Measurements from ENCODE around the gene GAL3ST3. TPM values are rescaled to one million over a fixed set of nuclear protein-coding genes. Genes with fewer than 3 reads are reported as not detected.
"Not testable (repeated sequence)": the region's sequence is repeated elsewhere in the genome, so short reads cannot be mapped to it uniquely, and the experiment has no call there.

Gene GAL3ST3
- total and polyA plus RNA-seq, 2 experiments from 2014 or later, result 15.6 to 63.4 TPM

DNA sequence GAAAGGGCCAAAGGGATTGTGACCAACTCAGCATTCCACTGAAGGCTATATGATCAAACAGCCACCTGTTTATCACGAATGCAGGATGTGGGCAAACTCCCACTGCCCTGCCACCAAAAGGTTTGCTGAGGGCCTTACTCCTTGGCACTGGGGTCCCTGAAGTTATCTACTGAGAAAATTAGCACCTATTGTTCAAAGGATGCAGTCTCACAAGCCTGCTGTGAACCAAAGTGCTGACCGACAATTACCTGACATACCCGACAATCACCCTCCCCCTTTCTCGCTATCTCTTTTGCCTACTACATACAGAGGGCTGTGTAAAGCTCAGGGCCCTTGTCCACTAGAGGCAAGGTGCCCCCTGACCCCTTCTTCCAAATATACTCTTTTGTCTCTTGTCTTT lies 38.9 kb downstream of the GAL3ST3 start:
- not testable (repeated sequence) for DNase-seq (ENCODE audit: low spot score); H3K4me1 ChIP-seq (ENCODE audit: insufficient read depth); H3K36me3 Mint-ChIP-seq (ENCODE audit: low read depth); H3K9me2 ChIP-seq (ENCODE audit: insufficient read depth); H3K4me2 ChIP-seq; H3K27ac Mint-ChIP-seq; H3F3A ChIP-seq (replicated peaks; ENCODE audit: low read depth); H4K20me1 ChIP-seq (replicated peaks; ENCODE audit: insufficient read depth); H2AFZ ChIP-seq; ATAC-seq; H3K9me3 Mint-ChIP-seq; H3K4me3 ChIP-seq; H3K36me3 ChIP-seq (ENCODE audit: insufficient read depth); H3K27ac ChIP-seq (ENCODE audit: low read depth); H3K79me2 ChIP-seq (replicated peaks; ENCODE audit: insufficient read depth); H3K4me3 Mint-ChIP-seq
- peaks cover 23% of the 10 kb centered on the region for H3K27me3 ChIP-seq (ENCODE audit: insufficient read depth)
- Mint-ChIP-seq H3K27me3 (ENCODE audit: insufficient read depth, low read depth, poor library complexity) (peaks cover 16% of the 10 kb centered on the region), H3K4me1 (peaks cover 15% of the 10 kb centered on the region; the same call in 2 of the 3 replicates)

DNA sequence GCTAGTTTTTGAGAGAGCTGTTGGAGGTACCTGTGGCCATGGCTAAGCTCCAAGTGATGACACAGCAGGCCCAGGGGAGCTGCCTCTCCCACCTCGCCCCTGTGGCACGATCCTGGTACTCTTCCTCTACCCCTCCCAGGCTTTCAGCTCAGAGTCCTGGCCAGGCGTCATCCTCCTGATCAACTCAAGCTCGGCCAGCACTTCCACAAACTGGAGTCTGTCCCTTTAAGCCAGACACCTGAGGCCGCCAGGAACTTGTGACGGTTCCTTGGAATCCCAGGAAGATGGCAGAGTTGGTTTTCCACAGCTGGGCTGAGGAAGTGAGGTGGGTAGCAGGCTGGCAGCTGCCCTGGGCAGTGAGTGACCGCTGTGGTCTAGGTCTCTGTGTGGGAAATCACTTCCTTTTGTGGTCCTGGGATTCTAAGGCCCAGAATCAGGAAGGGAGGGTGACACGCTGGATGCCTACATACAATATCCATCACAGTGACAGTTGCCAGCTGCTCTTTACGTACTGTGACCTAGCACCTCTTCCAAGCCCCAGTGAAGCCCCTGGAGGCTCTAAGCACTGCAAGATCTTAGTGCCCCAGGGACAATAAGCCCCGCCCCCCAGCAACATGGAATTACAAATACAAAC lies 40.4 kb downstream of the GAL3ST3 start:
- H3K9me3 Mint-ChIP-seq, result no peaks in the 10 kb centered on the region
- DNase-seq (ENCODE audit: low spot score) (no peak), ATAC-seq (no peak)
- Histone ChIP-seq H3K4me1 (ENCODE audit: insufficient read depth) (0 out of 2 replicates have a peak, but pooled peaks cover 8% of the 10 kb centered on the region), H3F3A (replicated peaks; ENCODE audit: low read depth) (0 out of 2 replicates have a peak, but pooled peaks cover 15% of the 10 kb centered on the region), H3K27ac (ENCODE audit: low read depth) (no peak overlapping the region), H3K4me3 (no peak overlapping the region), H4K20me1 (replicated peaks; ENCODE audit: insufficient read depth) (peaks cover 7% of the 10 kb centered on the region; the same call in 1 of the 2 replicates), H3K9me2 (ENCODE audit: insufficient read depth) (no peaks in the 10 kb centered on the region), H2AFZ (no peak overlapping the region; the same call in 1 of the 2 replicates), H3K36me3 (ENCODE audit: insufficient read depth) (peaks cover 7% of the 10 kb centered on the region; the same call in 1 of the 2 replicates), H3K27me3 (ENCODE audit: insufficient read depth) (peaks cover 23% of the 10 kb centered on the region), H3K4me2 (no peak overlapping the region), H3K79me2 (replicated peaks; ENCODE audit: insufficient read depth) (peaks cover 9% of the 10 kb centered on the region)
- H3K27ac Mint-ChIP-seq, result no peak overlapping the region
- TF ChIP-seq POLR2AphosphoS5 (IDR thresholded peaks at IDR 0.05; ENCODE audit: low read depth), result no peak
- TF ChIP-seq STAT1 (IDR thresholded peaks at IDR 0.05; ENCODE audit: unreplicated experiment), result no peak
- no peak for TF ChIP-seq JUNB (IDR thresholded peaks at IDR 0.05; ENCODE audit: unreplicated experiment)
- TF ChIP-seq, protein P1, sequence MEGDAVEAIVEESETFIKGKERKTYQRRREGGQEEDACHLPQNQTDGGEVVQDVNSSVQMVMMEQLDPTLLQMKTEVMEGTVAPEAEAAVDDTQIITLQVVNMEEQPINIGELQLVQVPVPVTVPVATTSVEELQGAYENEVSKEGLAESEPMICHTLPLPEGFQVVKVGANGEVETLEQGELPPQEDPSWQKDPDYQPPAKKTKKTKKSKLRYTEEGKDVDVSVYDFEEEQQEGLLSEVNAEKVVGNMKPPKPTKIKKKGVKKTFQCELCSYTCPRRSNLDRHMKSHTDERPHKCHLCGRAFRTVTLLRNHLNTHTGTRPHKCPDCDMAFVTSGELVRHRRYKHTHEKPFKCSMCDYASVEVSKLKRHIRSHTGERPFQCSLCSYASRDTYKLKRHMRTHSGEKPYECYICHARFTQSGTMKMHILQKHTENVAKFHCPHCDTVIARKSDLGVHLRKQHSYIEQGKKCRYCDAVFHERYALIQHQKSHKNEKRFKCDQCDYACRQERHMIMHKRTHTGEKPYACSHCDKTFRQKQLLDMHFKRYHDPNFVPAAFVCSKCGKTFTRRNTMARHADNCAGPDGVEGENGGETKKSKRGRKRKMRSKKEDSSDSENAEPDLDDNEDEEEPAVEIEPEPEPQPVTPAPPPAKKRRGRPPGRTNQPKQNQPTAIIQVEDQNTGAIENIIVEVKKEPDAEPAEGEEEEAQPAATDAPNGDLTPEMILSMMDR (conservative IDR thresholded peaks at IDR 0.05; ENCODE audit: low read depth in 2 of 2), result no peak
- no peak overlapping the region for H3K4me3 Mint-ChIP-seq
- peaks cover 16% of the 10 kb centered on the region for H3K27me3 Mint-ChIP-seq (ENCODE audit: insufficient read depth, low read depth, poor library complexity)
- H3K4me1 Mint-ChIP-seq, result peaks cover 15% of the 10 kb centered on the region
- peaks cover 22% of the 10 kb centered on the region for H3K36me3 Mint-ChIP-seq (ENCODE audit: low read depth)

DNA sequence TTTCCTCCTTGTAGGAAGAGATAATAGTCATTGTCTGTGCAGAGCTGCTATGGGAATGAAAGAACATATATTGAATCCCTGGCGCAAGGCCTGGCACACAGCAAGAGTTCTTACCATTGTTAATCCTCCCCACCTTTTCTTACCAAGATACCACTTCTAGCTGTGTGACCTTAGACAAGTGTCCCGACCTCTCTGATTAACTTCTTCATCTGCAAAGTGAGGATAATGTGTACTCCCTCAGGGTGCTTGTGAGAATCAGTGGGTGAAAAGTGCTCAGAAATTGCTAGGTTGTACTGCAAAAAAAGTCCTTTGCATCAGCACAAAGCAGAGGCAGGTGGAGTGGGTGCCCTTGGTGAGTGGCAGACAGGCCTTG lies 40.9 kb downstream of the GAL3ST3 start:
- ATAC-seq (no peak), DNase-seq (ENCODE audit: low spot score) (no peak)
- no peak overlapping the region for H3K27ac Mint-ChIP-seq
- Histone ChIP-seq H2AFZ (no peak overlapping the region), H4K20me1 (replicated peaks; ENCODE audit: insufficient read depth) (peaks cover 7% of the 10 kb centered on the region; the same call in 1 of the 2 replicates), H3K4me2 (no peak overlapping the region), H3K4me1 (ENCODE audit: insufficient read depth) (peaks cover 12% of the 10 kb centered on the region; the same call in 1 of the 2 replicates), H3K27me3 (ENCODE audit: insufficient read depth) (peaks cover 22% of the 10 kb centered on the region), H3K79me2 (replicated peaks; ENCODE audit: insufficient read depth) (peaks cover 14% of the 10 kb centered on the region), H3K27ac (ENCODE audit: low read depth) (no peak overlapping the region), H3K9me2 (ENCODE audit: insufficient read depth) (no peaks in the 10 kb centered on the region), H3K36me3 (ENCODE audit: insufficient read depth) (peaks cover 7% of the 10 kb centered on the region; the same call in 1 of the 2 replicates), H3K4me3 (no peak overlapping the region), H3F3A (replicated peaks; ENCODE audit: low read depth) (0 out of 2 replicates have a peak, but pooled peaks cover 15% of the 10 kb centered on the region)
- H3K4me1 Mint-ChIP-seq, result peaks cover 20% of the 10 kb centered on the region
- no peak overlapping the region for H3K4me3 Mint-ChIP-seq
- peaks cover 17% of the 10 kb centered on the region for H3K27me3 Mint-ChIP-seq (ENCODE audit: insufficient read depth, low read depth, poor library complexity)
- H3K36me3 Mint-ChIP-seq (ENCODE audit: low read depth), result peaks cover 27% of the 10 kb centered on the region
- no peaks in the 10 kb centered on the region for H3K9me3 Mint-ChIP-seq
- no peak for TF ChIP-seq CREB1 (CRISPR knock-in tag; IDR thresholded peaks at IDR 0.05; ENCODE audit: low read depth)
- no peak for TF ChIP-seq ZNF331 (CRISPR knock-in tag; IDR thresholded peaks at IDR 0.05; ENCODE audit: low read depth)
- TF ChIP-seq STAT1 (IDR thresholded peaks at IDR 0.05; ENCODE audit: unreplicated experiment), result no peak
- TF ChIP-seq, protein P2, sequence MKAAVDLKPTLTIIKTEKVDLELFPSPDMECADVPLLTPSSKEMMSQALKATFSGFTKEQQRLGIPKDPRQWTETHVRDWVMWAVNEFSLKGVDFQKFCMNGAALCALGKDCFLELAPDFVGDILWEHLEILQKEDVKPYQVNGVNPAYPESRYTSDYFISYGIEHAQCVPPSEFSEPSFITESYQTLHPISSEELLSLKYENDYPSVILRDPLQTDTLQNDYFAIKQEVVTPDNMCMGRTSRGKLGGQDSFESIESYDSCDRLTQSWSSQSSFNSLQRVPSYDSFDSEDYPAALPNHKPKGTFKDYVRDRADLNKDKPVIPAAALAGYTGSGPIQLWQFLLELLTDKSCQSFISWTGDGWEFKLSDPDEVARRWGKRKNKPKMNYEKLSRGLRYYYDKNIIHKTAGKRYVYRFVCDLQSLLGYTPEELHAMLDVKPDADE (IDR thresholded peaks at IDR 0.05), result no peak
- no peak for TF ChIP-seq JUNB (IDR thresholded peaks at IDR 0.05; ENCODE audit: unreplicated experiment)
- no peak for TF ChIP-seq EZH2 (IDR thresholded peaks at IDR 0.05; ENCODE audit: low read depth, unreplicated experiment)
- no peak for TF ChIP-seq NANOG (IDR thresholded peaks at IDR 0.05; ENCODE audit: borderline replicate concordance)
- TF ChIP-seq, protein P3, sequence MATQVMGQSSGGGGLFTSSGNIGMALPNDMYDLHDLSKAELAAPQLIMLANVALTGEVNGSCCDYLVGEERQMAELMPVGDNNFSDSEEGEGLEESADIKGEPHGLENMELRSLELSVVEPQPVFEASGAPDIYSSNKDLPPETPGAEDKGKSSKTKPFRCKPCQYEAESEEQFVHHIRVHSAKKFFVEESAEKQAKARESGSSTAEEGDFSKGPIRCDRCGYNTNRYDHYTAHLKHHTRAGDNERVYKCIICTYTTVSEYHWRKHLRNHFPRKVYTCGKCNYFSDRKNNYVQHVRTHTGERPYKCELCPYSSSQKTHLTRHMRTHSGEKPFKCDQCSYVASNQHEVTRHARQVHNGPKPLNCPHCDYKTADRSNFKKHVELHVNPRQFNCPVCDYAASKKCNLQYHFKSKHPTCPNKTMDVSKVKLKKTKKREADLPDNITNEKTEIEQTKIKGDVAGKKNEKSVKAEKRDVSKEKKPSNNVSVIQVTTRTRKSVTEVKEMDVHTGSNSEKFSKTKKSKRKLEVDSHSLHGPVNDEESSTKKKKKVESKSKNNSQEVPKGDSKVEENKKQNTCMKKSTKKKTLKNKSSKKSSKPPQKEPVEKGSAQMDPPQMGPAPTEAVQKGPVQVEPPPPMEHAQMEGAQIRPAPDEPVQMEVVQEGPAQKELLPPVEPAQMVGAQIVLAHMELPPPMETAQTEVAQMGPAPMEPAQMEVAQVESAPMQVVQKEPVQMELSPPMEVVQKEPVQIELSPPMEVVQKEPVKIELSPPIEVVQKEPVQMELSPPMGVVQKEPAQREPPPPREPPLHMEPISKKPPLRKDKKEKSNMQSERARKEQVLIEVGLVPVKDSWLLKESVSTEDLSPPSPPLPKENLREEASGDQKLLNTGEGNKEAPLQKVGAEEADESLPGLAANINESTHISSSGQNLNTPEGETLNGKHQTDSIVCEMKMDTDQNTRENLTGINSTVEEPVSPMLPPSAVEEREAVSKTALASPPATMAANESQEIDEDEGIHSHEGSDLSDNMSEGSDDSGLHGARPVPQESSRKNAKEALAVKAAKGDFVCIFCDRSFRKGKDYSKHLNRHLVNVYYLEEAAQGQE (IDR thresholded peaks at IDR 0.05; ENCODE audit: unreplicated experiment), result no peak
- no peak for TF ChIP-seq ZNF114 (CRISPR knock-in tag; IDR thresholded peaks at IDR 0.05)
